Epithelial cell of esophagus (primary cell): ENCODE results near the gene SLCO2A1.

Experiments
- DNase-seq: peaks from one replicate; pipeline ENCODE4 v3.0.0; 2010; ENCODE audit warnings: low read depth
- H3K4me3 ChIP-seq: 2 replicates; pipeline ENCODE4 v1.5.1; 2011; ENCODE audit warnings: mild to moderate bottlenecking, low read length, control low read depth
- TF ChIP-seq, protein P1 (sequence below): IDR thresholded peaks from 2 replicates; pipeline ENCODE4 v1.5.1; 2011; ENCODE audit warnings: low read depth, mild to moderate bottlenecking, low read length, control low read depth, inconsistent platforms; ENCODE audit not compliant: insufficient read depth; ENCODE audit errors: missing control alignments

The SLCO2A1 gene

GRCh38 chr3:133963657-133964396 lies 65.9 kb downstream of the SLCO2A1 start:
- TF ChIP-seq, protein P1, sequence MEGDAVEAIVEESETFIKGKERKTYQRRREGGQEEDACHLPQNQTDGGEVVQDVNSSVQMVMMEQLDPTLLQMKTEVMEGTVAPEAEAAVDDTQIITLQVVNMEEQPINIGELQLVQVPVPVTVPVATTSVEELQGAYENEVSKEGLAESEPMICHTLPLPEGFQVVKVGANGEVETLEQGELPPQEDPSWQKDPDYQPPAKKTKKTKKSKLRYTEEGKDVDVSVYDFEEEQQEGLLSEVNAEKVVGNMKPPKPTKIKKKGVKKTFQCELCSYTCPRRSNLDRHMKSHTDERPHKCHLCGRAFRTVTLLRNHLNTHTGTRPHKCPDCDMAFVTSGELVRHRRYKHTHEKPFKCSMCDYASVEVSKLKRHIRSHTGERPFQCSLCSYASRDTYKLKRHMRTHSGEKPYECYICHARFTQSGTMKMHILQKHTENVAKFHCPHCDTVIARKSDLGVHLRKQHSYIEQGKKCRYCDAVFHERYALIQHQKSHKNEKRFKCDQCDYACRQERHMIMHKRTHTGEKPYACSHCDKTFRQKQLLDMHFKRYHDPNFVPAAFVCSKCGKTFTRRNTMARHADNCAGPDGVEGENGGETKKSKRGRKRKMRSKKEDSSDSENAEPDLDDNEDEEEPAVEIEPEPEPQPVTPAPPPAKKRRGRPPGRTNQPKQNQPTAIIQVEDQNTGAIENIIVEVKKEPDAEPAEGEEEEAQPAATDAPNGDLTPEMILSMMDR = no peak
- DNase-seq = no peak
- no peak overlapping the region for H3K4me3 ChIP-seq

DNA sequence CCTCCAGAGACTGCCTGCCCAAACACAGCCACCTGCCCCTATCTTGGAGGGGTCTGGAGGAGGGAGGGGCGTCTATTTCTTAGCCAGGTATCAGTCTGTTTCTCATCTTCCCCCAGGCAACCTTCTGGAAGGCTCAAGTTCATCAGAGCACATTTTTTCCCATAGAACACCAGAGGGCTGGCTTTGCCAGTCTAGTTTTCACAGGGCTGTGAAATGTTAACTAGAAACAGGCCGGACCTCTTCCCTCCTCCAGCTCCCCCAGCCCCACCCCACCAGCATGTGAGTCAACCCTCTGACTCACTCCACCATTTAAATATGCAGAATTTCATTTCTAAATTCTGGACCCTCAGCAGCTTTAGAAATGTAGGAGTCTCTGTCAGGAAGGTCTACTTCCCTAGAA lies 66.9 kb downstream of the SLCO2A1 start:
- no peak overlapping the region for H3K4me3 ChIP-seq
- TF ChIP-seq, protein P1 = no peak
- peak; percentile 36 for DNase-seq

GRCh38 chr3:133958071-133958805 lies 71.5 kb downstream of the SLCO2A1 start:
- no peak for DNase-seq
- TF ChIP-seq, protein P1 = no peak

DNA sequence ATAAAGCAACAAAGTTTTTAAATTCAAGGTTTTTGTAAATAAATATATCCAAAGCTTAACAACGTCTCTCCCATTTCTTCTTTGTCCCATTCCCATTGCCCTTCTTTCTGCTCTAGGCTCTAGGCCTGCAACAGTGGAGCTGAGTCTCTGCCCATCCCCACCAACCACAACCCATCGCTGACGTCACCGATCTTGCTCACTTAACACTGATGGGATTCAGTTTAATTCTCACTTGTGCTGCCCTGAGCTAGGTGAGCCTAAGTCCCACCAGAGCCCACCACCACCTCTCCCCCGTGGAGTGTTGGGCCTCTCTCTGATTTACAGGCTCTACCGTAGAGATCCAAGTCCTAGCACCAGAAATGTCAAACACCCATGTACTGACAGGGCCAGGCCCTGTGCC lies 72.7 kb downstream of the SLCO2A1 start:
- TF ChIP-seq, protein P1 = no peak
- H3K4me3 ChIP-seq = no peak overlapping the region
- DNase-seq = no peak

More at GRCh38 chr3:133958071-133958805, 71.5 kb downstream of the SLCO2A1 start:
- H3K4me3 ChIP-seq = no peak overlapping the region

- TF ChIP-seq, protein P1 = no peak
- no peak overlapping the region for H3K4me3 ChIP-seq
- DNase-seq = no peak
Observed at GRCh38 chr3:133956353-133956752, 73.4 kb downstream of the SLCO2A1 start.

GRCh38 chr3:133955892-133956291 lies 73.8 kb downstream of the SLCO2A1 start:
- no peak overlapping the region for H3K4me3 ChIP-seq
- TF ChIP-seq, protein P1 = no peak
- no peak for DNase-seq
